ENCODE results near the gene KIF11.

- no peak for TF ChIP-seq CTCF (IDR thresholded peaks at IDR 0.05)
- no peak for TF ChIP-seq EP300 (IDR thresholded peaks at IDR 0.05; ENCODE audit: low read depth)
- no peak for TF ChIP-seq POLR2AphosphoS5 (IDR thresholded peaks at IDR 0.05)
Measured at GRCh38 chr10:92697663-92698511, 105.0 kb downstream of the KIF11 start.

Data from transverse colon (tissue), 4 donors.